GM21825 (cell line): Measurements from ENCODE around the gene KLF6.
"Not testable (repeated sequence)": the region's sequence is repeated elsewhere in the genome, so short reads cannot be mapped to it uniquely, and the experiment has no call there.

Experiments used
- ATAC-seq: cut with Tn5 transposase; IDR thresholded peaks from one replicate; pipeline ENCODE4 v1.9.1; 2021; ENCODE audit warnings: mild to moderate bottlenecking, moderate library complexity; ENCODE audit not compliant: unreplicated experiment

The KLF6 gene

DNA sequence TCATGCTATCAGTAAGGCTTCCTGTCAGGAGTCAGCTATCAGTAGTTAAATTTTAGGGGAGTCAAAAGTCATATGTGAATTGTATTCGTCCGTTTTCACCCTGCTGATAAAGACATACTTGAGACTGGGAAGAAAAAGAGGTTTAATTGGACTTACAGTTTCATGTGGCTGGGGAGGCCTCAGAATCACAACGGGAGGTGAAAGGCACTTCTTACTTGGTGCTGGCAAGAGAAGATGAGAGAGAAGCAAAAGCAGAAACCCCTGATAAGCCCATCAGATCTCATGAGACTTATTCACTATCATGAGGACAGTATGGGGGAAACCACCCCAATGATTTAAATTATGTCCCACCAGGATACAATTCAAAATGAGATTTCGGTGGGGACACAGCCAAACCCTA lies 47.1 kb downstream of the KLF6 start:
- ATAC-seq: no peak

DNA sequence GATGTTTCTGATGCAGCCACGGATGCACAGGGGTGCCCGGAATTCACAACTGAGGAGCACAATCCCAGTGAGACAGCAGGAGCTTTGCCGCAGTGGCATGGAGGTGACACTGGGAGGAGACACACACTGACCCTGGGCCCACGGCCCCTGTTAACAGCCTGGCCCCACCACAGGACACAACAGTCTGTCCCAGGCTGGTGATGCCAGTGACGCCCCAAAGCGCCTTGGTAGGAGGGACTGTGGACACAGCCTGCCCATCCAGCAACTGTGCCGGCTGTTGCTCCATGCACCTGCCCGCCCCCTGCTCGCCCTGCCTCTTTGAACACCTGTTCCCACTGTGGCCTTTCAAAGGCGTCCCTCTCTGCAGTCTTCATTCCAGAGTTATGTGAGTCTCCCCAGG lies 49.8 kb downstream of the KLF6 start:
- no peak for ATAC-seq

DNA sequence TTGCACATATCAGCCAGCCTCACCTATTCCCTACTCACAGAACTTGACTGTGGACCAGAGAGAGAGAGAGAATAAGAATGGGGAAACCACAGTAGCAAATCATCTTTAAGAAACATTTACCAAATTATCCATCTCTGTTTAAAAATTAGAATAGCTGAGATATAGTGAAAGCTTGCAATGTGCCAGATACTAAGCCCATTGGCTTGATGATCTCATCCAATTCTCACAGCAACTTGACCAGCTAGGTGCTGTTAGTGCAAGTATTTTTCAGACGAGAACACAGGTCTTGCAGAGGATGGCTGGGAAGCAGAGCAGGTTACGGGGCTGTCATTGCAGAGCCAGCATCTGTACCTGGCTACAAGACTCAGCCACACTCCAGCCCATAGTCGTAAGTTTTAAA lies 50.9 kb downstream of the KLF6 start:
- no peak for ATAC-seq

DNA sequence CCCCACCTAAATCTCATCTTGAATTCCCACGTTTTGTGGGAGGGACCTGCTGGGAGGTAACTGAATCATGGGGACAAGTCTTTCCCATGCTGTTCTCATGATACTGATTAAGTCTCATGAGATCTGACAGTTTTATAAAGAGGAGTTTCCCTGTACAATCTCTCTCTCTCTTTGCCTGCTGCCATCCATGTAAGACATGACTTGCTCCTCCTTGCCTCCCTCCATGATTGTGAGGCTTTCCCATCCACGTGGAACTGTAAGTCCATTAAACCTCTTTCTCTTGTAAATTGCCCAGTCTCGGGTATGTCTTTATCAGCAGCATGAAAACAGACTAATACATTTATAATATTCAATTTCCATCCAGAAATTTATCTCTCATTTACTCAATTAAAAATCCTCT lies 52.8 kb downstream of the KLF6 start:
- not testable (repeated sequence) for ATAC-seq

DNA sequence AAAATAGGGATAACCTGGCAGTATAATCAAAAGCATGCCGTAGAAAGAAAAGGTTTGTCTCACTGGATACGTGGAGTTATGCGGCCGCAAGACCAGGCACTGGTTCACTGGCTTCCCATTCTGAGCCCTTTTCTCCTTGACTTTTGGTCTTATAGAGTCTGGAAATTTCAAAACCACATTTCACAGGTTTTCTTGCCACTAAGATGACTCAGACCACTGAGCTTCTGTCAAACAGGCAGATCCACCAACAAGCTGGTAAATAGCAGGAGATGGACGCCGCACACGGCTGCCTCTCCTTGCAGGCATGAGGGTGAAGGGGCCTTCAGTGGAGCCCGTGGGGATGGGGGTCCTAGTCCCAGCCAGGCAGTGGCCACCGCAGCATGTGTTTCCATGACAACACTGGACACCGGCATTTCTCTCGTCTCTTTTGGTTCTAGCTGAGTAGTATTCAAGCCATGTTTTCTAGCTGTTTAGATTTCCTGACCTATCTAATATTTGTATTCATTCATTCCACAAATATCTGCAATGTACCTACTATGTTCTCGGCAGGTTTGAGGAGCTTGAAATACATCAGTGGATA lies 55.5 kb downstream of the KLF6 start:
- no peak for ATAC-seq

DNA sequence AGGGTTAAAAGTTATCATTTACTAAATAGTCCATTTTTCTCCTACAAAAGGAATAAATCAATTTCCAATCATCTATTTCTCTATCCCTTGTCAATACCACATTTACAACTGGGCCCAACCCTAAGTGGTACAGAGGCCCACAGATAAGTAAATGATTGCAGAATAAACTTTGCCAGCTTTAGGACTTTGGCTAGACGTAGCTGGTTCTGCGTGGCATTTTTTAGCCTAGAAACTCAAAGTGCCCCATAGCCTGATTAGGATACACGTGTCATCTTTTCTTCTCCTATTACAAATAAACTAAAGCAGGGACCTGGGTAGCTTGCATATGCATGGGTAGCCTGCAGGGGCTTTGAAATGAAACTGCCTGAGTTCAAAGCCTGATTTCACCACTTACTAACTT lies 56.4 kb downstream of the KLF6 start:
- ATAC-seq: no peak

DNA sequence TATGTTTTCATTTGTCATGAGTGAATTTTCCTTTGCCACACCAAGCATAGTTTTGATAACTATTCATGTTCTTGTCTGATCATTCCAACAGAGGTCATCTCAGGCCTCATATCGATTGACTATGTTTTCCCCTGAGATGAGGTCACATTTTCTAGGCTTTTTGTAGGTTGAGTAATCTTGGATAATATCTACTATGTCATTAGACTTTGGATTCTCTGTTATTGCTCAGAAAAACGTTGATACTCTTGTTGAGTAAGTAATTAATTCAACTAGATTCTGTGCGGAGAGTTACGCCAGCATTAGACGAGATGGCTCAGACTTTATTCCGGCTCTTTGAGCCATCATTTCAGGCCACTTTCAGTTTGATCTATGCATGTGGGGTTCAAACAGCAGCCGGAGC lies 57.7 kb downstream of the KLF6 start:
- ATAC-seq: no peak
